Measurements from ENCODE around the gene NAALADL2.
"Not testable (repeated sequence)": the region's sequence is repeated elsewhere in the genome, so short reads cannot be mapped to it uniquely, and the experiment has no call there.

Gene NAALADL2

GRCh38 chr3:175335229-175335628, 476.1 kb downstream of the NAALADL2 start:
- no peak for DNase-seq

GRCh38 chr3:175336406-175337133, 477.4 kb downstream of the NAALADL2 start:
- no peak for DNase-seq

DNA sequence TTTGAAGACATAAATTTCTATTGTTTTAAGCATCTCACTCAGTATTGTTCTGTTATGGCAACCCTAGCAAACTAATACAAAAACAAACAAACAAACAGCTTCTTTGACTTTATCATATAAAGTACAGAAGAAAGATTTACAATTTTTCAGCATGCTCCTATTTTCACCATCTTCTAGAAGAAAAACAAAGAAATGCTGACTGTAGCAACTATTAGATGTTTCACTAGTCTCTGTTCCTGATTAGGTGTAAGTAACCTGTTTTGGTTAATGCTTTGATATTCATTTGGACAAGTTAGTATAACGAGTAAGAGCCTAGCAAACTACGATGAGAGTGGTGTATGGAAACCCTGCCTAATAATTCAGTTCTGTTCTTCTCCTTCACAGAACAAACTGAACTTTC, 478.5 kb downstream of the NAALADL2 start:
- DNase-seq, result no peak

GRCh38 chr3:175338775-175339535, 479.8 kb downstream of the NAALADL2 start:
- no peak for DNase-seq

- DNase-seq, result no peak
Measured at GRCh38 chr3:175340338-175341015, 481.3 kb downstream of the NAALADL2 start.

GRCh38 chr3:175342196-175342595, 483.1 kb downstream of the NAALADL2 start:
- no peak for DNase-seq

DNA sequence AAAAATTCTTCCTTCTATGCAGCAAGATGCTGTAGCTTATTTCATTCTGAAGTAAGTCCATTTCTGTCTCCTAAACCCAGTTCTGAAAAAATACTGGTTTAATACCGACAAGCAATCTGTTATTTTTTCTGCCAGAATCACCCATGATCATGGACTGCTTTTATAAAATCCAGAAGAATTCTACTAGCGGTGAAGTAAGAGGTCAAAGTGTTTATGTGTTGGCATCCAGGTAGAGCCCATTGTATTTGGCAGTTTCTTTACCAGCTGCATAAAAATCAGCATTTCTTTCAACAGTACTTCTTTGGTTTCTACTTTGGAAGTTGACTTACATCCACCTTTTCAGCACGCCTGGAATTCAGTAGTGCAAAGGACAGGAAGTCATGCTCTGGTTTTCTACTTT, 484.8 kb downstream of the NAALADL2 start:
- no peak for DNase-seq

DNA sequence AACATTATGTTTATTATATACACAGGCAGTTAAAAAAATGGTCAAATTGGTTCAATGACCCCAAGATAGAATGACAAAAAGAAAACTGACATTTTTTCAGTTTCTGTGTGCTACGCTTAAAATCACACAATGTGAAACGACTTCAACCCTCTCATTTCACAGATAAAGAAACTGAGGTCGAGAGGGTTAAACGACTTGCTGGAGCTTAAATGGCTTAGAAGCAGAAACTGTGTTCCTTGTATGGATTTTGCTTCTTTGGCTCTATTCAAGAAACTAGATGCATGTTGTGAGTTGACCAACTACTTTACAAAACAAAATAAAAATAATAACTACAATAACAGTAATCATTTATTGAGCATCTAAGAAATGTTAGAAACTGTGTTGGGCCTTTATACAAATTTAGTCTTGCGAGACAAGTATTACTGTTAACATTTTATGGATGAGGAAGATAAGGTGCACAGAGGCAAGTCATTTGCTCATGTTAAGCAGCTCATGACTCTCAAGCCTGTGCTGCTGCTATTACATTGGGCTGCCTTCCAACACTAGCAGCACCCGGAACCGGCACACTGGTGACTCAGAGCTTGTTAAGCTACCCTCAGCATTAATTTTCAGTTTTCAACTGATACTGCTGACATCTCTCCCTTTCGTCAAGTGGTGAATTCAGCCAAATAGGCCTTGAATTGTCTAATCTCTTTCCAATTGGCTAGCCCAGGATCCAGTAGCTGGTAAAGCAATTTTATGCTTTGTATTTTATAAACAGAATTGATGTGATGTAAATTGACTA, 487.6 kb downstream of the NAALADL2 start:
- DNase-seq, result no peak

GRCh38 chr3:175349168-175349567, 490.0 kb downstream of the NAALADL2 start:
- no peak for DNase-seq

DNA sequence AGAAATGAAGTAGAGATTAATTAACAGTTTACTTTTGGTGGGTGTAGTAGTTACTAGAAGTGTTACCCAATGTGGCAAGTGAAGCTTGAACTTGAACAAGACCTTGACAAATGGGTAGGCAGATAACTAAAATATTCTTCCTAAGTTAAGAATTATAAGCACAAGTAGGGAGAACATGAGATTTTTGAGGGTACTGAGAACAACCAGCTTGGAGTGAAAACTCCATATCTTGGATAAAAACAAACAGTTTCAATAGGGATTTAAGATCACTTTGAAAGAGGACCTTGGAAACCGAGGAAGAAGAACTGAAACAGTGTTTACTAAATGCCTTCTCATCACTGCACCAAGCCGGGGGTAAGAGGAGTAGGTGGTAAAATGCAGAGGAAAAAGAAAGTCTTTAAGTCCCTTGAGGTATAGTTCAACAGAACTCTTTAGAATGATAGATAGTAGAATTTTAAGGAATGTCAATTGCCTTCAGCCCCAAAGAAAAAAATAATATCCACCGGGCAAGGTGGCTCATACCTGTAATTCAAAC, 496.7 kb downstream of the NAALADL2 start:
- no peak for DNase-seq

GRCh38 chr3:175356899-175357324, 497.8 kb downstream of the NAALADL2 start:
- DNase-seq, result no peak

- no peak for DNase-seq
Measured at GRCh38 chr3:175357758-175358157, 498.6 kb downstream of the NAALADL2 start.

DNA sequence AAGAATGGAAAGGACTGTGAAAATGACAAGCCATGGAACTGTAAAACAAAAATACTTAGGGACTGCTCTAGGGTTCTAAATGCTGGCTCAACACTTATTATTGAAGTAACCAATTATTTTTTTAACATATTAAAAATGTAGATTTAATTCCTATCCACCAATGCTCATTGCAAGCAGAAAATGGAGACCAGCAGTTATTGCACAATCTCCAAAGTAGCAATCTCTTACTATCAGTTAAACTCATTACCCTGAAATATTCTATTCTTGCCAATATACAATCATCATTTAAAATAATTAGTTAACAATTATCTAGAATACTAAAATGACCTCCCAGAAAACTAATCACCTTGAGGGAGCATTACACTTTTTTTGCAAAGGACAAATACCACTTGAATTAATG, 499.8 kb downstream of the NAALADL2 start:
- no peak for DNase-seq

GRCh38 chr3:175370426-175370825, 511.3 kb downstream of the NAALADL2 start:
- not testable (repeated sequence) for DNase-seq

DNA sequence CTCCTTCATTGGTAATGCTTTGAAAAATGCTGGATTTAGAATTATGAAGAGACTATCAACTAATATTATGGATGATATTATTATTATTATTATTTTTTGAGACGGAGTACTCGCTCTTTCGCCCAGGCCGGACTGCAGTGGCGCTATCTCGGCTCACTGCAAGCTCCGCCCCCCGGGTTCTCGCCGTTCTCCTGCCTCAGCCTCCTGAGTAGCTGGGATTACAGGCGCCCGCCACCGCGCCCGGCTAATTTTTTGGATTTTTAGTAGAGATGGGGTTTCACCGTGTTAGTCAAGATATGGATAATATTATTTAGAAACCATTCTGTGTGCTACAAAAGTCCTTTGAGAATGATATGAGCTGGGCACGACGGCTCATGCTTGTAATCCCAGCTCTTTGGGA, 512.1 kb downstream of the NAALADL2 start:
- not testable (repeated sequence) for DNase-seq

- no peak for DNase-seq
Measured at GRCh38 chr3:175374705-175375104, 515.6 kb downstream of the NAALADL2 start.

- no peak for DNase-seq
Measured at GRCh38 chr3:175378348-175378747, 519.2 kb downstream of the NAALADL2 start.

GRCh38 chr3:175381685-175382084, 522.6 kb downstream of the NAALADL2 start:
- no peak for DNase-seq

GRCh38 chr3:175383371-175383770, 524.2 kb downstream of the NAALADL2 start:
- no peak for DNase-seq

DNA sequence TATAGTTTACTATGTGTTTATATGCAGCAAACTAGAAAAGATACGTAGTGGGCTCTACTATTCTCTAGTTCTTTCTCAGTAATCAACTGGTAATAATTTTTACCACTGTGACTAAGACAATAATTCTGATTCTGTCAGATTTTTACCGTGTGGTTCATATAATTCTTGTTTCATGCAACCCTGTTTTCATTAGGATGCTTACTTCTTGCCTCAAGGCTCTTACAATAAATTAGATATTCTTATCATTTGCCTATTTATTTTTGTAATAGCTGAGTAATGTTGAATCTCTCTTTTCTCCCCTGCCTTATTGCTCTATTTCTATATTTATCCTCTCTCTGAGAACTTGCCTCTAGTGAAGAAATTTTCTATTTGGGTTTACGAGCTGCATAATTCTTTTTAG, 524.7 kb downstream of the NAALADL2 start:
- no peak for DNase-seq

GRCh38 chr3:175384569-175384968, 525.4 kb downstream of the NAALADL2 start:
- no peak for DNase-seq

DNA sequence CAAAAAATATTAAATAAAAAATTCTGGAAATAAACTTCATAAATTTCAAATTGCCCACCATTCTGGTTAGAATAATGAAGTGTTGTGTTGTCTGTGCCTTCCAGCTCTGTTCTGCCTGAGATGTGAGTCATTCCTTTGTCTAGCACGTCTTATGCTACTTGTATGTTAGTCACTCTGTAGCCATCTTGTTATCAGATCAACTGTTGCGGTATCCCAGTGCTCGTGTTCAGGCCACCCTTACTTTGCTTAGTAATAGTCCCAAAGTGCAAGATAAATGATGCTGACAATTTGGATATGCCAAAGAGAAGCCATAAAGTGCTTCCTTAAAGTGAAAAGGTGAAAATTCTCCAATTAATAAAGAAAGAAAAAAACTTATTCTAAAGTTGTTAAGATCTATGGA, 527.5 kb downstream of the NAALADL2 start:
- no peak for DNase-seq

DNA sequence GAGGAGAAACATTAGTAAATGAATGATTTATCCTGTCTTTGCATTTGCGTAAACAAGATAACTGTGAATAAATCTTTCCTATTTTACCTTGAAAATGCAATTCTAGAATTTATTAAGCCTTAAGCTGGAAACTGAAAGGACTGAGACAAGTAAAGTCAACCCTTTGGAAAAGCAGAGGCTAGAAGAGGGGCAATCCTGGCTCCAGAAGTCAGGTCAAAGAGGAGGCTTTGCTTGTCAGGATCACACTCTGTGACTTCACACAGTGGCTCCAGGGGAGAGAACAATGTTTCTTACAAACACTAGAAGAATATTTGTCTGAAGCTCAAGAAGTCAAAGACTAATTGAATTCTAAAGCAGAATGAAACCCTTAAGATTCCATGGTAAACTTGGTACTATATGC, 530.4 kb downstream of the NAALADL2 start:
- no peak for DNase-seq
